Spleen (tissue), 11 donors: ENCODE measurements around the gene PRMT9. TPM values are rescaled to one million over a fixed set of nuclear protein-coding genes. Genes with fewer than 3 reads are reported as not detected.

ENCODE experiments used
- DNase-seq: peaks from one replicate; pipeline ENCODE4 v3.0.0-alpha.2; 2020
- H3K27ac ChIP-seq, 8 donors: fragments of 200-600 bp; sonication (generic) in 7 of 8; 1 replicate in 4 of 8; 2 replicates in 4 of 8; pipeline versions ENCODE4 v1.5.0 to v1.8.0; 2016 to 2021; ENCODE audit warnings: inconsistent platforms in 4 of 8, mild to moderate bottlenecking in 4 of 8, moderate library complexity in 1 of 8
- H3K27me3 ChIP-seq, 7 donors: fragments of 200-600 bp; sonication (generic) in 6 of 7; replicated peaks in 1 of 7; 1 replicate in 4 of 7; 2 replicates in 3 of 7; pipeline versions ENCODE4 v1.5.0 to v1.8.0; 2016 to 2021; ENCODE audit warnings: inconsistent platforms in 3 of 7, mild to moderate bottlenecking in 1 of 7
- H3K36me3 ChIP-seq, 6 donors: fragments of 200-600 bp; sonication (generic) in 5 of 6; 1 replicate in 4 of 6; 2 replicates in 2 of 6; pipeline versions ENCODE4 v1.5.0 to v1.8.0; 2016 to 2021; ENCODE audit warnings: inconsistent platforms in 2 of 6
- H3K4me1 ChIP-seq, 6 donors: fragments of 200-600 bp; sonication (generic) in 5 of 6; 1 replicate in 3 of 6; 2 replicates in 3 of 6; pipeline versions ENCODE4 v1.5.0 to v1.8.0; 2016 to 2021; ENCODE audit warnings: inconsistent platforms in 3 of 6
- H3K4me3 ChIP-seq, 8 donors: fragments of 200-600 bp; sonication (generic) in 7 of 8; 1 replicate in 4 of 8; 2 replicates in 4 of 8; pipeline versions ENCODE4 v1.5.0 to v1.8.0; 2016 to 2021; ENCODE audit warnings: inconsistent platforms in 4 of 8, mild to moderate bottlenecking in 4 of 8, moderate library complexity in 2 of 8
- H3K9me3 ChIP-seq, 8 donors: fragments of 200-600 bp; sonication (generic) in 7 of 8; 1 replicate in 4 of 8; 2 replicates in 4 of 8; pipeline versions ENCODE4 v1.5.0 to v1.8.0; 2016 to 2021; ENCODE audit warnings: inconsistent platforms in 4 of 8
- POLR2A ChIP-seq, 3 donors: fragments of 450-650 bp; IDR thresholded peaks; one replicate each; pipeline ENCODE4 v1.5.1; 2017; ENCODE audit warnings: antibody characterized with exemption in 3 of 3, mild to moderate bottlenecking in 1 of 3
- POLR2AphosphoS5 ChIP-seq, 3 donors: sonication (generic); formaldehyde crosslinking; IDR thresholded peaks; one replicate each; pipeline ENCODE4 v1.5.1; 2017; ENCODE audit warnings: antibody characterized with exemption in 3 of 3
- WGBS, 5 donors: extraction: QIAGEN DNeasy Blood & Tissue Kit in 3 of 5; methylation state at CpG; one replicate each; pipeline versions ENCODE4 v1.1.5 to v1.1.7; 2013 to 2018; 5-methylcytosine and 5-hydroxymethylcytosine counted together
- intact Hi-C: fragments of 100-400 bp; cut with DNase I; formaldehyde crosslinking; loops from one replicate; pipeline ENCODE4 v1.15.0; 2023; ENCODE audit warnings: low total_unique reads
- polyA plus RNA-seq, 3 donors: library from polyadenylated mRNA; stranded (reverse); fragments of 200-250 nt; gene quantifications; one replicate each; pipeline ENCODE4 v1.2.1, GENCODE V29; 2013
- total RNA-seq, 7 donors: library from RNA; depleted of rRNA in 3 of 7; stranded (reverse); fragments of >200 nt in 3 of 7; fragmentation: NEBNext Ultra II Directional in 4 of 7; extraction: Animal tissue kit (Norgen Biotek cat#: 25700) in 4 of 7; gene quantifications; one replicate each; pipeline versions ENCODE4 v1.1.0 to v1.2.1, GENCODE V29; 2016 to 2021
- TF ChIP-seq, protein P1 (sequence below), 11 experiments: fragments of 200-600 bp in 7 of 11; fragments of 450-650 bp in 4 of 11; sonication (generic) in 4 of 11; IDR thresholded peaks in 8 of 11; conservative IDR thresholded peaks in 3 of 11; 1 replicate in 7 of 11; 2 replicates in 4 of 11; pipeline versions ENCODE4 v1.4.0 to v1.8.0; 2016 to 2021; ENCODE audit warnings: antibody characterized with exemption in 11 of 11, inconsistent platforms in 4 of 11, mild to moderate bottlenecking in 1 of 11
- donor health status: healthy with polysubstance abuse.
- donor health status: DM: no; HTN: no; CAD: no; lungs with moderate emphysema.
- donor health status: DM: no; HTN: no; CAD: no.
- donor health status: Bipolar disorder and iron deficiency.
- donor health status: healthy.
- donor health status: DM: no; HTN: no; CAD: no.
- donor health status: DM: yes; HTN: yes; CAD: no.

The PRMT9 gene
- total and polyA plus RNA-seq, 10 donors, result 2.9 to 11.2 (median 8.7) TPM

DNA sequence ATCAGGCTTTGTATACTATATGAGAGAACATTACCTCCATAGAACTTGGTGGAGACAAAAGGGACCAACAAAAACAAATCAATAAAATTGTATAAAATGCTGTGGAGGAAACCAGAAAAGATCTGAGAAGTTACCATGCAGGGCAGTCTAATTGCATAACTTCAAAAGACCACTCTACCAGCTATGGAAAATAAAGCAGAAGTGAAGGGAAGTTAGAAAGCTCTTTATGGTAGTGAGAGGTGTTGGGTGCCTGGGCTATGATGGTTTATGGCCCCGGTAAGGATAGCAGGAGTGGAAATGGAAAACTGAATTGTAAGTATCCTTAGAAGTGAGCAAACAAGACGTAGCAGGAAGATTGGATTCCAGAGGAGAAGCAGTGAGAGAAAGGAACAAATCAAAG is 63.6 kb downstream of the PRMT9 start:
- peaks cover 0 to 51% (median 25%) of the 10 kb centered on the region in 6 donors for H3K36me3 ChIP-seq
- no peaks in the 10 kb centered on the region for H3K27me3 ChIP-seq
- no peak for TF ChIP-seq POLR2AphosphoS5 (IDR thresholded peaks at IDR 0.05)
- no peak for TF ChIP-seq POLR2A (IDR thresholded peaks at IDR 0.05)
- TF ChIP-seq, protein P1, sequence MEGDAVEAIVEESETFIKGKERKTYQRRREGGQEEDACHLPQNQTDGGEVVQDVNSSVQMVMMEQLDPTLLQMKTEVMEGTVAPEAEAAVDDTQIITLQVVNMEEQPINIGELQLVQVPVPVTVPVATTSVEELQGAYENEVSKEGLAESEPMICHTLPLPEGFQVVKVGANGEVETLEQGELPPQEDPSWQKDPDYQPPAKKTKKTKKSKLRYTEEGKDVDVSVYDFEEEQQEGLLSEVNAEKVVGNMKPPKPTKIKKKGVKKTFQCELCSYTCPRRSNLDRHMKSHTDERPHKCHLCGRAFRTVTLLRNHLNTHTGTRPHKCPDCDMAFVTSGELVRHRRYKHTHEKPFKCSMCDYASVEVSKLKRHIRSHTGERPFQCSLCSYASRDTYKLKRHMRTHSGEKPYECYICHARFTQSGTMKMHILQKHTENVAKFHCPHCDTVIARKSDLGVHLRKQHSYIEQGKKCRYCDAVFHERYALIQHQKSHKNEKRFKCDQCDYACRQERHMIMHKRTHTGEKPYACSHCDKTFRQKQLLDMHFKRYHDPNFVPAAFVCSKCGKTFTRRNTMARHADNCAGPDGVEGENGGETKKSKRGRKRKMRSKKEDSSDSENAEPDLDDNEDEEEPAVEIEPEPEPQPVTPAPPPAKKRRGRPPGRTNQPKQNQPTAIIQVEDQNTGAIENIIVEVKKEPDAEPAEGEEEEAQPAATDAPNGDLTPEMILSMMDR (IDR thresholded peaks at IDR 0.05 in 8 of 11, conservative IDR thresholded peaks at IDR 0.05 in 3 of 11), result no peak
- intact Hi-C loops, result no loop called here
- DNase-seq, result no peak
- no peak overlapping the region for H3K4me3 ChIP-seq
- H3K9me3 ChIP-seq, result no peaks in the 10 kb centered on the region
- H3K27ac ChIP-seq, result no peak overlapping the region
- H3K4me1 ChIP-seq, result peaks cover 28 to 68% (median 45%) of the 10 kb centered on the region in 6 donors
- 79 to 88% (median 81%) methylated on average over 2 of the region's 2 CpGs for WGBS, 5 donors

DNA sequence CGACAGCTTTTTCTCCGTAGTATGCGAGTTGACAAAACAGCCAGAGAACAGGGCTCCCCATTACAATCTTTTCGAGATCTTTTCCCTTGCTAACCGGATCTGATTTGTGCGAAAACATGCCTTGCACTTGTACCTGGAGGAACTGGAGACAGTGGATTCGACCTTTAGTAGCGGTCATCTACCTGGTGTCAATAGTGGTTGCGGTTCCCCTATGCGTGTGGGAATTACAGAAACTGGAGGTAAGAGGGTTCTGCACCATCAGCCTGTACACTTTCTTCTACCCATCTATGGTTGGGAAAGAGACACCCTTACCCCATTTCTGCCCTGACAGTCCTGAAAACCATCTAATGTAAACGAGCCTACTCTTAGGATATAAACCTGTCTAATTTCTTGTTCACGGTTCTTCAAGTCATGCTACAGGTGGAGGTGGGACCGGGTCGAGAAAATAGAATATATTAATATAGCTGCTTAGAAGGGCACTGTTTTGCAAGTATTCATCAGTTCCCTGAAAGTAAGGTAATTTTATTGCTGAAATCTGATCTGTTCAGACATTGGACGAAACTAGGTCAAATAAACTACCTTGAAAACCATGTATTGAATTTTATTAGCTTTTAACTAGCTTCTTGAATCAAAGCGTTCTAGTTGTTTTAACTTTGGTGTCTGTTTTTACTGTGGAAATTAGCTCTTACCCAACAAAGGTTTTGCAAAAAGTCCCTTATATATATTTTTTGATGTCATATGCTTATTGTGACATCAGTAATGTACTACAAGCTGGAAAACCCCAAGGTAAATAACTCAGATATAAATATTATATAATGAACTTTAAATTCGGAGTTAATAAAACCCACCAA is 65.9 kb downstream of the PRMT9 start:
- peaks cover 0 to 29% (median 6%) of the 10 kb centered on the region in 6 donors for H3K36me3 ChIP-seq
- 13 to 17% (median 14%) methylated on average over 17 of the region's 17 CpGs for WGBS, 5 donors
- peaks cover 28 to 64% (median 45%) of the 10 kb centered on the region in 6 donors for H3K4me1 ChIP-seq
- intact Hi-C loops, result loop anchor here (5.0 kb wide), 1 partner anchor 64 kb away; the partner anchor contains the start of gene PRMT9
- H3K27me3 ChIP-seq, result no peaks in the 10 kb centered on the region
- no peaks in the 10 kb centered on the region for H3K9me3 ChIP-seq
- DNase-seq, result no peak
- H3K27ac ChIP-seq, result peak overlapping the region; percentile 82 to 92 (median 88)
- no peak for TF ChIP-seq POLR2A (IDR thresholded peaks at IDR 0.05)
- TF ChIP-seq, protein P1 (IDR thresholded peaks at IDR 0.05 in 8 of 11, conservative IDR thresholded peaks at IDR 0.05 in 3 of 11), result no peak
- TF ChIP-seq POLR2AphosphoS5 (IDR thresholded peaks at IDR 0.05), result no peak
- peak overlapping the region; percentile 61 to 88 (median 84) for H3K4me3 ChIP-seq

DNA sequence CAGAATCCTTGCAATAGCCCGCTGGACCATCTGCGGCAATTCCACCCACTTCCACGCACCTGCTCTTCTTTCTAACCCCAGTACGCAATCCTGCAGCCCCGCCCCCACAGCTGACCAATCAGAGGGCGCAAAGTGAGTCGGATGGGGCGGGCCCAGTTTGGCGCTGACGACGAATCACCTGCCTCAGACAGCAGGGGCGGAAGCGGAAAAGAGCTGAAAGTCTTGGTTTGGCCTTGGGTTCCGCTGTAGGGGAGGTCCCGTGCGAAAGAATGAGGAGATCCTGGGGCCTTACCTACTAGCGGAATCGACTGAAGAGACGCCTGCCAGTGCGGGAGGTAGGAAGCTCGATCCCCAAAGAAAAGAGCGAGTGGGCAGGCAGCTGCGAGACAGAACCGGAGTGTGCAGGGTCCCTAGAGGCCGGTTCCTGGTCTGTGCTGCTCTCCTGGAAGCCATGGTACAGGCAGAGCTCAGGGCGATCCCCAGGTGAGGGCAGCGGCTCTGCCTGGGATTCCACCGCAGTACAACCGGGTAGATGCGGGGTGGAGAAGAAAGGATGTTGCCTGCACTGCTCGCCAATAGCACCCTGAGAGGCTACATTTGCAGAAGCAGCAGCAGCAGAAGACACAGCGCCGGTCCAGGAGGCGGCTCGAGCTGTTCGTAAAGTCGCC is 66.7 kb downstream of the PRMT9 start, which contains the start of gene TMEM184C:
TSS of gene TMEM184C (plus strand) at position 225 of the 668 bp plus-strand sequence. CDS start 560 bp downstream, outside the sequence.
- peaks cover 28 to 57% (median 45%) of the 10 kb centered on the region in 6 donors for H3K4me1 ChIP-seq
- no peaks in the 10 kb centered on the region for H3K27me3 ChIP-seq
- H3K9me3 ChIP-seq, result no peaks in the 10 kb centered on the region
- peak within 1 kb of the TSS; percentile 61 to 88 (median 84) for H3K4me3 ChIP-seq
- peak; percentile 98 for DNase-seq
- H3K27ac ChIP-seq, result peak within 1 kb of the TSS; percentile 82 to 92 (median 88)
- 0 to 1% (median 0%) methylated on average over 37 of the region's 37 CpGs for WGBS, 5 donors
- TF ChIP-seq POLR2A (IDR thresholded peaks at IDR 0.05) (peak in 1 of 3 donors; percentile 47), POLR2AphosphoS5 (IDR thresholded peaks at IDR 0.05) (peak; percentile 87 to 90 (median 88))
- TF ChIP-seq, protein P1 (IDR thresholded peaks at IDR 0.05 in 8 of 11, conservative IDR thresholded peaks at IDR 0.05 in 3 of 11), result peak in 5 of 11 experiments; percentile 8 to 43 (median 35)
- peaks cover 0 to 21% (median 0%) of the 10 kb centered on the region in 6 donors for H3K36me3 ChIP-seq
- intact Hi-C loops, result loop anchor here (5.0 kb wide), 1 partner anchor 65 kb away; the partner anchor contains the start of gene PRMT9
